Progenitor cell of endocrine pancreas (in vitro differentiated cells): Measurements from ENCODE around the gene SLC1A6. TPM values are rescaled to one million over a fixed set of nuclear protein-coding genes. Genes with fewer than 3 reads are reported as not detected.

ENCODE experiments used
- DNase-seq: peaks from one replicate; pipeline ENCODE4 v3.0.0; 2021; ENCODE audit warnings: low spot score; ENCODE audit not compliant: unreplicated experiment
- H3K27ac Mint-ChIP-seq: 2 replicates; pipeline ENCODE4 v1.8.0; 2021; ENCODE audit warnings: mild to moderate bottlenecking, moderate library complexity, mixed read lengths
- H3K27me3 Mint-ChIP-seq: 2 replicates; pipeline ENCODE4 v1.8.0; 2021; ENCODE audit warnings: mixed read lengths
- H3K36me3 Mint-ChIP-seq: 2 replicates; pipeline ENCODE4 v1.8.0; 2022; ENCODE audit warnings: mixed read lengths; ENCODE audit not compliant: insufficient read depth
- H3K4me1 Mint-ChIP-seq: 2 replicates; pipeline ENCODE4 v1.8.0; 2021; ENCODE audit warnings: low read depth, mixed read lengths
- H3K4me3 Mint-ChIP-seq: 2 replicates; pipeline ENCODE4 v1.8.0; 2021; ENCODE audit warnings: low read depth, mild to moderate bottlenecking, moderate library complexity, mixed read lengths
- H3K9me3 Mint-ChIP-seq: 2 replicates; pipeline ENCODE4 v1.8.0; 2021; ENCODE audit warnings: low read depth, mixed read lengths
- total RNA-seq: library from RNA; stranded (reverse); gene quantifications from 2 replicates; pipeline ENCODE4 v1.2.1, GENCODE V29; 2021
- TF ChIP-seq, protein P1 (sequence below): fragments of 200-600 bp; sonication (generic); IDR thresholded peaks from one replicate; pipeline ENCODE4 v1.5.0; 2021; ENCODE audit warnings: antibody characterized with exemption, mild to moderate bottlenecking; ENCODE audit not compliant: unreplicated experiment

The SLC1A6 gene
- total RNA-seq, 1 donor from 2014 or later: 0.62 TPM

DNA sequence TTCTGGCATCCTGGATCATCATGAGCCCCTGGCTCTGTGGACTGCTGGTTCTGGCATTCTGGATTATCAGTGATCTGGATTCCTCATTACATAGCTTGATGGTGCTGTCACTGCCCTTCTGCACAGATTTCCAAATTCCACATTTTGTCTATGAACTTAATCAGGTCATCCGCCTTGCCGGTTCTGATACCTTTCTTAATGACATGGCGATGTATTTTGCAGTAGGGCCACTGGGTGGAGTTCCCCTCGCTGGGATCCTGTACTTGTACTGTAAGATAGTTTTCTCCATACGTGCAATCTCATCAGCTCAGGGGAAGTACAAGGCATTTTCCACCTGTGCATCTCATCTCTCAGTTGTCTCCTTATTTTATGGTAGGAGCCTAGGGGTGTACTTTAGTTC, 62.8 kb downstream of the SLC1A6 start:
- Mint-ChIP-seq H3K36me3 (no peaks in the 10 kb centered on the region), H3K4me1 (no peaks in the 10 kb centered on the region), H3K27me3 (no peaks in the 10 kb centered on the region), H3K27ac (no peak overlapping the region), H3K9me3 (peaks cover 68% of the 10 kb centered on the region), H3K4me3 (no peak overlapping the region)
- no peak for DNase-seq
- TF ChIP-seq, protein P1, sequence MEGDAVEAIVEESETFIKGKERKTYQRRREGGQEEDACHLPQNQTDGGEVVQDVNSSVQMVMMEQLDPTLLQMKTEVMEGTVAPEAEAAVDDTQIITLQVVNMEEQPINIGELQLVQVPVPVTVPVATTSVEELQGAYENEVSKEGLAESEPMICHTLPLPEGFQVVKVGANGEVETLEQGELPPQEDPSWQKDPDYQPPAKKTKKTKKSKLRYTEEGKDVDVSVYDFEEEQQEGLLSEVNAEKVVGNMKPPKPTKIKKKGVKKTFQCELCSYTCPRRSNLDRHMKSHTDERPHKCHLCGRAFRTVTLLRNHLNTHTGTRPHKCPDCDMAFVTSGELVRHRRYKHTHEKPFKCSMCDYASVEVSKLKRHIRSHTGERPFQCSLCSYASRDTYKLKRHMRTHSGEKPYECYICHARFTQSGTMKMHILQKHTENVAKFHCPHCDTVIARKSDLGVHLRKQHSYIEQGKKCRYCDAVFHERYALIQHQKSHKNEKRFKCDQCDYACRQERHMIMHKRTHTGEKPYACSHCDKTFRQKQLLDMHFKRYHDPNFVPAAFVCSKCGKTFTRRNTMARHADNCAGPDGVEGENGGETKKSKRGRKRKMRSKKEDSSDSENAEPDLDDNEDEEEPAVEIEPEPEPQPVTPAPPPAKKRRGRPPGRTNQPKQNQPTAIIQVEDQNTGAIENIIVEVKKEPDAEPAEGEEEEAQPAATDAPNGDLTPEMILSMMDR: no peak

DNA sequence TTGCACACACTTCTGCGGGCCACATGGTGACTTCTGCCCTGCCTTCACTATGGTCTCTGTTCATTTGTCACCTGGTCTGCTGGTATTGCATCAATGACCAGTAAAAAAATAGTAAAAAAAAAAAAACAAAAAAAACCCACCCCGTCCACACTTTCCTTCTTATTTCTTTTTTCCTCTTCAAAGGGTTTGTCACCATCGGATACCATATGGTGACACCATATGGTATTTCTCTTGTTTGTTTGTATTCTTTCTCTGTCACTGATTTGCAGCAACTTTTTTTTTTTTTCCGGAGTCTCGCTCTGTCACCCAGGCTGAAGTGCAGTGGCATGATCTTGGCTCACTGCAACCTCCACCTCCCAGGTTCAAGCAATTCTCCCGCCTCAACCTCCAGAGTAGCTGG, 64.5 kb downstream of the SLC1A6 start:
- H3K4me3 Mint-ChIP-seq: no peak overlapping the region
- H3K27ac Mint-ChIP-seq: no peak overlapping the region
- TF ChIP-seq, protein P1: no peak
- H3K9me3 Mint-ChIP-seq: peaks cover 62% of the 10 kb centered on the region
- no peaks in the 10 kb centered on the region for H3K27me3 Mint-ChIP-seq
- DNase-seq: no peak
- no peaks in the 10 kb centered on the region for H3K4me1 Mint-ChIP-seq
- H3K36me3 Mint-ChIP-seq: no peaks in the 10 kb centered on the region

DNA sequence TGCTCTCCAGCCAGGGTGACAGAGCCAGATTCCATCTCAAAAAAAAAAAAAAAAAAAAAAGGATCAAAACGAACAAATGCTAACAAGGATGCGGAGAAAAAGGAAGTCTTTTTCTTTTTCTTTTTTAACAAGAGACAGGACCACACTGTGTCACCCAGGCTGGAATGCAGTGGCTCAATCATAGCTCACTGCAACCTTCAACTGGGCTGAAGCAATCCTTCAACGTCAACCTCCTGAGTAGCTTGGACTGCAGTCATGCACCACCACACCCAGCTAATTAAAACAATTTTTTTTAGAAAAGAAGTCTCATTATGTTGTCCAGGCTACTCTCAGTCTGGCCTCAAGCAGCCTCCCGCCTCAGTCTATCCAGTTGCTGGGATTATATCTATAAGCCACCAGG, 73.0 kb downstream of the SLC1A6 start:
- TF ChIP-seq, protein P1: no peak
- no peak overlapping the region for H3K4me3 Mint-ChIP-seq
- H3K27me3 Mint-ChIP-seq: no peaks in the 10 kb centered on the region
- no peak for DNase-seq
- no peak overlapping the region for H3K27ac Mint-ChIP-seq
- H3K36me3 Mint-ChIP-seq: peaks cover 1% of the 10 kb centered on the region
- H3K9me3 Mint-ChIP-seq: peaks cover 45% of the 10 kb centered on the region
- no peaks in the 10 kb centered on the region for H3K4me1 Mint-ChIP-seq

DNA sequence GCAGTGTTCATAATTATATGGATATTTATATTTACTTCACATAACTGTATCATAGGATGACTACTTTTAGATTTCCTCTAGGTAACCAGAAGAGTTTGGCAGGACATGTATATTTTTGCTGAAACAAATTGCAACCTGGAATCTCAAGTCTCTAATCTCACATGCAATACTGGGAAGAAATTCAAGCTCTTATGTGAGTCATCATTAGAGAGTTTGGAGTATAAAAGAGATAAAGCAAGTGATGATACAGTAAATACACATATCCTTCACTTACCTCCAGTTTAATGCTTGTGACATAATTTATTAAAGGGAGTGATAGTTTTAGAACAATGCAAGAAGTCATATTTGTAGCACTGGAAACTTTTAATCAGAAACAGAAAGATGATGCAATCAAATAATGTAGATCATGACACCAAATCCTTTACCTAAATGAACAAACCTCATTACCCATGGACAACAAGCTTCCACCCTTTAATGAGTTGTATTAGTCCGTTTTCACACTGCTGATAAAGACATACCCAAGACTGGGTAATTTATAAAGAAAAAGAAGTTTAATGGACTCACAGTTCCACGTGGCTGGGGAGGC, 77.9 kb downstream of the SLC1A6 start:
- H3K36me3 Mint-ChIP-seq: peaks cover 1% of the 10 kb centered on the region
- H3K4me3 Mint-ChIP-seq: no peak overlapping the region
- TF ChIP-seq, protein P1: no peak
- peaks cover 48% of the 10 kb centered on the region for H3K9me3 Mint-ChIP-seq
- no peaks in the 10 kb centered on the region for H3K4me1 Mint-ChIP-seq
- no peaks in the 10 kb centered on the region for H3K27me3 Mint-ChIP-seq
- DNase-seq: no peak
- no peak overlapping the region for H3K27ac Mint-ChIP-seq

Other genes starting within 250 kb of the SLC1A6 start
- not detected in 2 replicates for gene ADGRE2, start 201.3 kb downstream of the SLC1A6 start, total RNA-seq
- not detected in 2 replicates for gene OR7A5, start 144.7 kb downstream of the SLC1A6 start, total RNA-seq
- not detected in 2 replicates for gene OR7C1, start 144.7 kb downstream of the SLC1A6 start, total RNA-seq
- gene OR7A10, start 130.9 kb downstream of the SLC1A6 start, total RNA-seq: not detected in 2 replicates
- gene OR7A17, start 93.7 kb downstream of the SLC1A6 start, total RNA-seq: not detected in 2 replicates
- not detected in 2 replicates for gene OR7C2, start 38.4 kb downstream of the SLC1A6 start, total RNA-seq
- gene CASP14, start 69.6 kb upstream of the SLC1A6 start, total RNA-seq: not detected in 2 replicates
- not detected in 2 replicates for gene OR1I1, start 102.3 kb upstream of the SLC1A6 start, total RNA-seq
- gene SYDE1, start 127.5 kb upstream of the SLC1A6 start, total RNA-seq: 5.0 and 5.7 TPM in 2 replicates
- 201 and 203 TPM in 2 replicates for gene NOTCH3, start 221.1 kb upstream of the SLC1A6 start, total RNA-seq